PC-3 (cell line): ENCODE results near the gene SFXN1. TPM values are rescaled to one million over a fixed set of nuclear protein-coding genes. Genes with fewer than 3 reads are reported as not detected.

Experiments
- ATAC-seq: fragments of 200-7000 bp; cut with Tn5 transposase; 2 replicates; pipeline ENCODE4 v1.9.1; 2020; ENCODE audit warnings: mild to moderate bottlenecking, moderate library complexity
- BruUV-seq: library from RNA; stranded (reverse); fragments of 400-500 nt; replicated peaks from 2 replicates; lab custom pipeline; 2021; lab: Mats Ljungman, UMichigan
- CTCF ChIA-PET: fragments of 300-600 bp; sonication (Branson Sonifier 250); formaldehyde crosslinking; loops from one replicate; lab custom pipeline; 2022; ENCODE audit warnings: antibody characterized with exemption; lab: Charles Lee
- POLR2A ChIA-PET: fragments of 300-600 bp; sonication (Branson Sonifier 250); formaldehyde crosslinking; loops from one replicate; lab custom pipeline; 2022; ENCODE audit warnings: antibody characterized with exemption; ENCODE audit not compliant: unreplicated experiment; lab: Charles Lee
- DNase-seq: peaks from one replicate; pipeline ENCODE4 v3.0.0-alpha.2; 2015
- H2AFZ ChIP-seq: fragments of 300-600 bp; sonication (generic); 2 replicates; pipeline ENCODE4 v1.6.0; 2016; ENCODE audit warnings: antibody characterized with exemption, low read length
- H3F3A ChIP-seq: fragments of 300-600 bp; sonication (generic); one replicate; pipeline ENCODE4 v1.6.0; 2017; ENCODE audit warnings: antibody characterized with exemption, low read length, control low read depth, mild to moderate bottlenecking; ENCODE audit not compliant: unreplicated experiment
- H3K27ac ChIP-seq: fragments of 300-600 bp; sonication (generic); 2 replicates; pipeline ENCODE4 v1.5.1; 2016; ENCODE audit warnings: mild to moderate bottlenecking, low read length
- H3K27me3 ChIP-seq: fragments of 300-600 bp; sonication (generic); 2 replicates; pipeline ENCODE4 v1.6.1; 2016; ENCODE audit warnings: low read length, mixed read lengths
- H3K36me3 ChIP-seq: fragments of 300-600 bp; sonication (generic); 2 replicates; pipeline ENCODE4 v1.6.1; 2016; ENCODE audit warnings: low read depth, mixed run types, low read length, mixed read lengths
- H3K4me1 ChIP-seq: fragments of 300-600 bp; sonication (generic); 2 replicates; pipeline ENCODE4 v1.5.1; 2016; ENCODE audit warnings: low read length; ENCODE audit not compliant: insufficient read depth
- H3K4me2 ChIP-seq: fragments of 300-600 bp; sonication (generic); 2 replicates; pipeline ENCODE4 v1.6.0; 2016; ENCODE audit warnings: low read length
- H3K4me3 ChIP-seq: fragments of 300-600 bp; sonication (generic); 2 replicates; pipeline ENCODE4 v1.5.1; 2016; ENCODE audit warnings: mild to moderate bottlenecking, low read length, mixed read lengths
- H3K79me2 ChIP-seq: fragments of 300-600 bp; sonication (generic); 2 replicates; pipeline ENCODE4 v1.6.1; 2017; ENCODE audit warnings: low read length, mixed read lengths
- H3K9ac ChIP-seq: fragments of 300-600 bp; sonication (generic); 2 replicates; pipeline ENCODE4 v1.6.0; 2016; ENCODE audit warnings: mild to moderate bottlenecking, low read length
- H3K9me2 ChIP-seq: fragments of 300-600 bp; sonication (generic); replicated peaks from 2 replicates; pipeline ENCODE4 v1.6.1; 2016; ENCODE audit warnings: mixed run types, low read length, mixed read lengths
- H3K9me3 ChIP-seq: fragments of 300-600 bp; sonication (generic); 2 replicates; pipeline ENCODE4 v1.6.1; 2016; ENCODE audit warnings: low read length, mixed read lengths
- H4K20me1 ChIP-seq: fragments of 300-600 bp; sonication (generic); 2 replicates; pipeline ENCODE4 v1.6.1; 2016; ENCODE audit warnings: low read length, mixed read lengths
- CTCF ChIP-seq: fragments of 300-600 bp; sonication (generic); conservative IDR thresholded peaks from 2 replicates; pipeline ENCODE4 v1.5.1; 2017; ENCODE audit warnings: antibody characterized with exemption, low read depth, mild to moderate bottlenecking, low read length
- EZH2 ChIP-seq: fragments of 300-600 bp; sonication (generic); IDR thresholded peaks from one replicate; pipeline ENCODE4 v1.6.1; 2017; ENCODE audit warnings: antibody characterized with exemption, mild to moderate bottlenecking, low read length; ENCODE audit not compliant: unreplicated experiment
- EZH2phosphoT487 ChIP-seq: fragments of 300-600 bp; sonication (generic); IDR thresholded peaks from 2 replicates; pipeline ENCODE4 v1.6.1; 2018; ENCODE audit warnings: mild to moderate bottlenecking, antibody characterized with exemption, low read length, borderline replicate concordance
- intact Hi-C: fragments of 100-400 bp; cut with micrococcal nuclease; formaldehyde crosslinking; loops from 2 replicates; pipeline ENCODE4 v1.9.0; 2023
- total RNA-seq: library from RNA; depleted of rRNA; stranded (reverse); fragments of >200 nt; gene quantifications from 2 replicates; pipeline ENCODE4 v1.2.3, GENCODE V29; 2014

SFXN1 gene
- total RNA-seq, 1 experiment from 2014 or later = 46.5 TPM

- CTCF ChIA-PET = no interaction called here
- Histone ChIP-seq H3K9ac (no peak overlapping the region), H3K9me2 (no peaks in the 10 kb centered on the region), H3K9me3 (no peaks in the 10 kb centered on the region), H3K27me3 (peaks cover 5% of the 10 kb centered on the region), H3K4me1 (no peaks in the 10 kb centered on the region), H3F3A (no peaks in the 10 kb centered on the region), H3K4me2 (no peak overlapping the region), H3K27ac (no peak overlapping the region), H2AFZ (no peak overlapping the region), H3K79me2 (no peaks in the 10 kb centered on the region), H3K4me3 (no peak overlapping the region), H3K36me3 (no peaks in the 10 kb centered on the region), H4K20me1 (no peaks in the 10 kb centered on the region)
- POLR2A ChIA-PET = no interaction called here
- TF ChIP-seq EZH2phosphoT487 (no peak), CTCF (no peak), EZH2 (no peak)
- no peak for ATAC-seq
- BruUV-seq = no TSS peak
- DNase-seq = no peak
- intact Hi-C loops = no loop called here
Observed at GRCh38 chr5:175542232-175542965, 64.0 kb downstream of the SFXN1 start.

GRCh38 chr5:175542966-175543235 lies 64.5 kb downstream of the SFXN1 start:
- Histone ChIP-seq H3K4me1 (no peaks in the 10 kb centered on the region), H3K9me2 (no peaks in the 10 kb centered on the region), H3K9ac (no peak overlapping the region), H3K27ac (no peak overlapping the region), H3K9me3 (no peaks in the 10 kb centered on the region), H3K4me2 (no peak overlapping the region), H3F3A (no peaks in the 10 kb centered on the region), H4K20me1 (no peaks in the 10 kb centered on the region), H3K36me3 (no peaks in the 10 kb centered on the region), H2AFZ (no peak overlapping the region), H3K79me2 (no peaks in the 10 kb centered on the region), H3K4me3 (no peak overlapping the region), H3K27me3 (peaks cover 10% of the 10 kb centered on the region)
- intact Hi-C loops = no loop called here
- CTCF ChIA-PET = no interaction called here
- ATAC-seq = no peak
- BruUV-seq = no TSS peak
- POLR2A ChIA-PET = no interaction called here
- DNase-seq = no peak
- TF ChIP-seq EZH2phosphoT487 = no peak
- no peak for TF ChIP-seq CTCF
- TF ChIP-seq EZH2 = no peak

- Histone ChIP-seq H3K79me2 (no peaks in the 10 kb centered on the region), H3K4me1 (no peaks in the 10 kb centered on the region), H3K9ac (no peak overlapping the region), H3K9me2 (no peaks in the 10 kb centered on the region), H3K4me2 (no peak overlapping the region), H3K27ac (no peak overlapping the region), H3K9me3 (no peaks in the 10 kb centered on the region), H3F3A (no peaks in the 10 kb centered on the region), H2AFZ (no peak overlapping the region), H3K27me3 (peaks cover 20% of the 10 kb centered on the region), H4K20me1 (no peaks in the 10 kb centered on the region), H3K36me3 (no peaks in the 10 kb centered on the region), H3K4me3 (no peak overlapping the region)
- no TSS peak for BruUV-seq
- ChIA-PET POLR2A (no interaction called here), CTCF (no interaction called here)
- ATAC-seq = no peak
- TF ChIP-seq CTCF (no peak), EZH2 (no peak), EZH2phosphoT487 (no peak)
- intact Hi-C loops = no loop called here
- no peak for DNase-seq
Observed at GRCh38 chr5:175544108-175544511, 65.8 kb downstream of the SFXN1 start.
